SK-N-SH (cell line): ENCODE measurements around the gene ARMH3. TPM values are rescaled to one million over a fixed set of nuclear protein-coding genes. Genes with fewer than 3 reads are reported as not detected.

Experiments used
- CTCF ChIA-PET: fragments of 300-600, 350-600 bp; formaldehyde crosslinking; extraction: SDS; loops from one replicate; lab custom pipeline; 2021; lab: Yijun Ruan, JAX
- POLR2A ChIA-PET: fragments of 350-600 bp; sonication (Branson Sonifier 250); formaldehyde crosslinking; extraction: SDS; loops from one replicate; lab custom pipeline; 2020; ENCODE audit warnings: antibody characterized with exemption, inconsistent platforms; lab: Yijun Ruan, JAX
- DNase-seq: peaks from one replicate; pipeline ENCODE4 v3.0.0; 2012
- H2AFZ ChIP-seq: fragments of 200-600 bp; sonication (generic); 2 replicates; pipeline ENCODE4 v1.8.1; 2016; ENCODE audit warnings: antibody characterized with exemption, mild to moderate bottlenecking, low read depth
- H3F3A ChIP-seq: fragments of 200-600 bp; sonication (generic); replicated peaks from 2 replicates; pipeline ENCODE3; 2016; ENCODE audit warnings: antibody characterized with exemption, mild to moderate bottlenecking; ENCODE audit not compliant: insufficient read depth
- H3K27ac ChIP-seq, 2 experiments: fragments of 200-500 bp in 1 of 2; fragments of 200-600 bp in 1 of 2; sonication (Bioruptor generic) in 1 of 2; sonication (generic), shearing (Covaris generic) in 1 of 2; 2 replicates each; pipeline versions ENCODE4 v1.5.1 to v1.6.1; 2014 to 2016; ENCODE audit warnings: low read depth in 2 of 2, inconsistent platforms in 1 of 2, low read length in 1 of 2, mild to moderate bottlenecking in 1 of 2, mixed read lengths in 1 of 2
- H3K27me3 ChIP-seq: fragments of 200-600 bp; sonication (generic), shearing (Covaris generic); 2 replicates; pipeline ENCODE4 v1.6.1; 2016; ENCODE audit warnings: mixed run types; ENCODE audit not compliant: insufficient read depth
- H3K36me3 ChIP-seq, 2 experiments: fragments of 200-500 bp in 1 of 2; fragments of 200-600 bp in 1 of 2; sonication (Bioruptor generic) in 1 of 2; sonication (generic) in 1 of 2; replicated peaks in 1 of 2; 2 replicates each; pipeline versions ENCODE3 to v1.5.1; 2014 to 2016; ENCODE audit warnings: low read length in 1 of 2, mild to moderate bottlenecking in 1 of 2; ENCODE audit not compliant: insufficient read depth in 2 of 2, control insufficient read depth in 1 of 2
- H3K4me1 ChIP-seq, 2 experiments: fragments of 200-500 bp in 1 of 2; fragments of 200-600 bp in 1 of 2; sonication (Bioruptor generic) in 1 of 2; sonication (generic), shearing (Covaris generic) in 1 of 2; 2 replicates each; pipeline versions ENCODE4 v1.5.1 to v1.6.1; 2014 to 2016; ENCODE audit warnings: low read depth in 1 of 2, low read length in 1 of 2, mixed run types in 1 of 2; ENCODE audit not compliant: insufficient read depth in 2 of 2, control insufficient read depth in 1 of 2
- H3K4me2 ChIP-seq: fragments of 200-600 bp; sonication (generic), shearing (Covaris generic); 2 replicates; pipeline ENCODE4 v1.6.1; 2017; ENCODE audit warnings: mixed run types
- H3K4me3 ChIP-seq, 2 experiments: fragments of 200-500 bp in 1 of 2; fragments of 200-600 bp in 1 of 2; sonication (Bioruptor generic) in 1 of 2; sonication (generic), shearing (Covaris generic) in 1 of 2; 2 replicates each; pipeline versions ENCODE4 v1.5.1 to v1.8.1; 2014 to 2016; ENCODE audit warnings: low read depth in 2 of 2, inconsistent platforms in 1 of 2, low read length in 1 of 2, mild to moderate bottlenecking in 1 of 2, mixed read lengths in 1 of 2, moderate library complexity in 1 of 2
- H3K79me2 ChIP-seq: fragments of 200-600 bp; sonication (generic); 2 replicates; pipeline ENCODE4 v1.8.1; 2017; ENCODE audit warnings: mild to moderate bottlenecking; ENCODE audit not compliant: insufficient read depth
- H3K9ac ChIP-seq: fragments of 200-600 bp; sonication (generic); 2 replicates; pipeline ENCODE4 v1.6.1; 2017; ENCODE audit warnings: mixed run types
- H3K9me2 ChIP-seq: fragments of 200-600 bp; sonication (generic); 2 replicates; pipeline ENCODE4 v1.6.1; 2017; ENCODE audit warnings: mixed run types
- H3K9me3 ChIP-seq: fragments of 200-600 bp; sonication (generic); 2 replicates; pipeline ENCODE4 v1.6.1; 2017; ENCODE audit warnings: mixed run types, mild to moderate bottlenecking, moderate library complexity
- H4K20me1 ChIP-seq: fragments of 200-600 bp; sonication (generic); 2 replicates; pipeline ENCODE4 v1.6.1; 2017; ENCODE audit warnings: mild to moderate bottlenecking, mixed run types; ENCODE audit not compliant: insufficient read depth
- CHD2 ChIP-seq: fragments of 150-350 bp; IDR thresholded peaks from 2 replicates; pipeline ENCODE4 v1.6.1; 2018; ENCODE audit warnings: low read length; ENCODE audit not compliant: partially characterized antibody
- FOSL2 ChIP-seq: IDR thresholded peaks from 2 replicates; pipeline ENCODE4 v1.4.0; 2012; ENCODE audit warnings: low read depth, mild to moderate bottlenecking, moderate library complexity, borderline replicate concordance
- MEF2A ChIP-seq: IDR thresholded peaks from 2 replicates; pipeline ENCODE4 v1.4.0; 2012; ENCODE audit warnings: low read depth, borderline replicate concordance
- NFIC ChIP-seq: IDR thresholded peaks from 2 replicates; pipeline ENCODE4 v1.4.0; 2012; ENCODE audit warnings: borderline replicate concordance
- PBX3 ChIP-seq: IDR thresholded peaks from 2 replicates; pipeline ENCODE4; 2012
- RCOR1 ChIP-seq: fragments of 150-350 bp; IDR thresholded peaks from 2 replicates; pipeline ENCODE4 v1.6.1; 2017; ENCODE audit warnings: antibody characterized with exemption, low read length
- REST ChIP-seq: IDR thresholded peaks from 2 replicates; pipeline ENCODE4 v1.6.1; 2012; ENCODE audit warnings: mild to moderate bottlenecking, low read depth, low read length, moderate library complexity
- SIN3A ChIP-seq: IDR thresholded peaks from 2 replicates; pipeline ENCODE4 v1.6.1; 2012; ENCODE audit warnings: low read depth, mild to moderate bottlenecking, low read length, moderate library complexity, borderline replicate concordance
- TCF12 ChIP-seq: IDR thresholded peaks from 2 replicates; pipeline ENCODE4 v1.4.0; 2012
- WGBS: methylation state at CpG from one replicate; pipeline ENCODE4 v1.1.6; 2017; ENCODE audit warnings: low lambda C conversion rate; 5-methylcytosine and 5-hydroxymethylcytosine counted together
- polyA plus RNA-seq, 3 experiments: library from polyadenylated mRNA; depleted of rRNA; stranded (reverse); fragments of >200 nt; gene quantifications; 2 replicates each; pipeline ENCODE4 v1.2.3, GENCODE V29; 2012
- TF ChIP-seq, protein P1 (sequence below): fragments of 150-350 bp; IDR thresholded peaks from 2 replicates; pipeline ENCODE4 v1.6.1; 2017; ENCODE audit warnings: antibody characterized with exemption, low read length, low read depth, borderline replicate concordance
- TF ChIP-seq, protein P2 (sequence below): IDR thresholded peaks from 2 replicates; pipeline ENCODE4 v1.4.0; 2012; ENCODE audit warnings: low read depth, borderline replicate concordance

ARMH3 gene
- polyA plus RNA-seq, 1 of the 3 experiments (the other 2 are of a cell fraction) = 12.1 TPM

GRCh38 chr10:101897633-101898032, 158.3 kb downstream of the ARMH3 start:
- Histone ChIP-seq H3K4me1 (peaks cover 5 to 8% of the 10 kb centered on the region in 2 experiments; a peak in 1 of 4 replicates), H3K79me2 (no peaks in the 10 kb centered on the region), H2AFZ (no peak overlapping the region), H3K9me3 (no peaks in the 10 kb centered on the region), H3F3A (peaks cover 8% of the 10 kb centered on the region), H3K27me3 (no peaks in the 10 kb centered on the region), H3K9ac (no peak overlapping the region), H3K4me2 (no peak overlapping the region), H3K36me3 (peaks cover 0 to 3% of the 10 kb centered on the region in 2 experiments), H4K20me1 (no peaks in the 10 kb centered on the region), H3K4me3 (no peak overlapping the region), H3K27ac (no peak overlapping the region), H3K9me2 (no peaks in the 10 kb centered on the region)
- TF ChIP-seq MEF2A (no peak), PBX3 (peak; percentile 37; the same call in 1 of the 2 replicates), NFIC (peak; percentile 33; the same call in 1 of the 2 replicates), SIN3A (no peak)
- ChIA-PET CTCF (interaction anchor here (1.1 to 7.7 kb wide), 5 partner anchors 8 to 295 kb away, joined by 4 to 52 read pairs (median 11); no protein-coding TSS in a partner anchor), POLR2A (no interaction called here)
- 65% methylated on average over 4 of the region's 4 CpGs for WGBS
- DNase-seq = peak; percentile 8

- Histone ChIP-seq H3K4me1 (peaks cover 5 to 8% of the 10 kb centered on the region in 2 experiments; a peak in 1 of 4 replicates), H3K9ac (no peak overlapping the region), H3K36me3 (no peaks in the 10 kb centered on the region), H3K4me3 (no peak overlapping the region), H3K9me2 (no peaks in the 10 kb centered on the region), H3K4me2 (no peak overlapping the region), H3K79me2 (no peaks in the 10 kb centered on the region), H3K27me3 (no peaks in the 10 kb centered on the region), H3K9me3 (no peaks in the 10 kb centered on the region), H3F3A (peaks cover 15% of the 10 kb centered on the region), H4K20me1 (no peaks in the 10 kb centered on the region), H2AFZ (no peak overlapping the region), H3K27ac (no peak overlapping the region)
- POLR2A ChIA-PET = interaction anchor here (0.5 kb wide), 1 partner anchor 9 kb away, joined by 3 read pairs; no protein-coding TSS in a partner anchor
- WGBS = 100% methylated on average over 1 of the region's 1 CpG
- DNase-seq = no peak
- CTCF ChIA-PET = interaction anchor here (1.6 to 7.7 kb wide), 3 partner anchors 7 to 176 kb away, joined by 7 to 52 read pairs (median 25); no protein-coding TSS in a partner anchor
- 0 out of 2 replicates have a peak, but pooled peaks have one; percentile 2 for TF ChIP-seq FOSL2
- no peak for TF ChIP-seq MEF2A
Observed at GRCh38 chr10:101896225-101896877, 159.6 kb downstream of the ARMH3 start.

- POLR2A ChIA-PET = no interaction called here
- no peaks in the 10 kb centered on the region for H3K9me3 ChIP-seq
- H3K27ac ChIP-seq = no peak overlapping the region
- H3K9ac ChIP-seq = no peak overlapping the region
- H3K4me2 ChIP-seq = no peak overlapping the region
- no peaks in the 10 kb centered on the region for H3K36me3 ChIP-seq
- peaks cover 5 to 8% of the 10 kb centered on the region in 2 experiments; a peak in 1 of 4 replicates for H3K4me1 ChIP-seq
- H4K20me1 ChIP-seq = no peaks in the 10 kb centered on the region
- H3F3A ChIP-seq = peaks cover 15% of the 10 kb centered on the region
- no peaks in the 10 kb centered on the region for H3K27me3 ChIP-seq
- no peaks in the 10 kb centered on the region for H3K79me2 ChIP-seq
- WGBS = 93% methylated on average over 4 of the region's 4 CpGs
- CTCF ChIA-PET = interaction anchor here (1.6 to 4.1 kb wide), 2 partner anchors 114 to 177 kb away, joined by 7 to 25 read pairs; no protein-coding TSS in a partner anchor
- H2AFZ ChIP-seq = no peak overlapping the region
- no peak overlapping the region for H3K4me3 ChIP-seq
- no peak for DNase-seq
- no peaks in the 10 kb centered on the region for H3K9me2 ChIP-seq
- TF ChIP-seq, protein P1, sequence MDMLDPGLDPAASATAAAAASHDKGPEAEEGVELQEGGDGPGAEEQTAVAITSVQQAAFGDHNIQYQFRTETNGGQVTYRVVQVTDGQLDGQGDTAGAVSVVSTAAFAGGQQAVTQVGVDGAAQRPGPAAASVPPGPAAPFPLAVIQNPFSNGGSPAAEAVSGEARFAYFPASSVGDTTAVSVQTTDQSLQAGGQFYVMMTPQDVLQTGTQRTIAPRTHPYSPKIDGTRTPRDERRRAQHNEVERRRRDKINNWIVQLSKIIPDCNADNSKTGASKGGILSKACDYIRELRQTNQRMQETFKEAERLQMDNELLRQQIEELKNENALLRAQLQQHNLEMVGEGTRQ = no peak
- TF ChIP-seq, protein P2, sequence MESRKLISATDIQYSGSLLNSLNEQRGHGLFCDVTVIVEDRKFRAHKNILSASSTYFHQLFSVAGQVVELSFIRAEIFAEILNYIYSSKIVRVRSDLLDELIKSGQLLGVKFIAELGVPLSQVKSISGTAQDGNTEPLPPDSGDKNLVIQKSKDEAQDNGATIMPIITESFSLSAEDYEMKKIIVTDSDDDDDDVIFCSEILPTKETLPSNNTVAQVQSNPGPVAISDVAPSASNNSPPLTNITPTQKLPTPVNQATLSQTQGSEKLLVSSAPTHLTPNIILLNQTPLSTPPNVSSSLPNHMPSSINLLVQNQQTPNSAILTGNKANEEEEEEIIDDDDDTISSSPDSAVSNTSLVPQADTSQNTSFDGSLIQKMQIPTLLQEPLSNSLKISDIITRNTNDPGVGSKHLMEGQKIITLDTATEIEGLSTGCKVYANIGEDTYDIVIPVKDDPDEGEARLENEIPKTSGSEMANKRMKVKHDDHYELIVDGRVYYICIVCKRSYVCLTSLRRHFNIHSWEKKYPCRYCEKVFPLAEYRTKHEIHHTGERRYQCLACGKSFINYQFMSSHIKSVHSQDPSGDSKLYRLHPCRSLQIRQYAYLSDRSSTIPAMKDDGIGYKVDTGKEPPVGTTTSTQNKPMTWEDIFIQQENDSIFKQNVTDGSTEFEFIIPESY = no peak
- TF ChIP-seq REST = no peak
- TF ChIP-seq CHD2 = no peak
- no peak for TF ChIP-seq RCOR1
- TF ChIP-seq TCF12 = no peak
Observed at GRCh38 chr10:101895781-101896180, 160.2 kb downstream of the ARMH3 start.
